ENCODE data around the gene RTP1.

DNA sequence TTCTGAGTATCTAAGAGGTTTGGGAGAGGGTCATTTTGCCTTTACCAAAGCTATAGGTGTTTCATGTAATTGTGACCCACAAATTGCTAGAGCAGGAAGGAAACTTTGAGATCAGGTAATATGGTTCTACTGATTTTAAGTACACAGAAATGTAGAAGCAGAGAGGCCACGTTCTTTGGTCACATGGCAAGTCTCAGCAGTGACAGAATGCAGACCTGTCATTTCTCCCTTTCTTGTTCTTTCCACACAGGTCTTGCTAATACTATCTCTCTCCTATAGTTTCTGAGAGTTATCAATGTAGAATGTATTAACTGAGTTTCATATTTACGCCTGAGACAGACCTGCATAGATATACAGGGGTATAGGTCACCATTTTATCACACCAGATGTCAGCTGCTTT is 10.9 kb upstream of the RTP1 start:
- TF ChIP-seq, protein P1, sequence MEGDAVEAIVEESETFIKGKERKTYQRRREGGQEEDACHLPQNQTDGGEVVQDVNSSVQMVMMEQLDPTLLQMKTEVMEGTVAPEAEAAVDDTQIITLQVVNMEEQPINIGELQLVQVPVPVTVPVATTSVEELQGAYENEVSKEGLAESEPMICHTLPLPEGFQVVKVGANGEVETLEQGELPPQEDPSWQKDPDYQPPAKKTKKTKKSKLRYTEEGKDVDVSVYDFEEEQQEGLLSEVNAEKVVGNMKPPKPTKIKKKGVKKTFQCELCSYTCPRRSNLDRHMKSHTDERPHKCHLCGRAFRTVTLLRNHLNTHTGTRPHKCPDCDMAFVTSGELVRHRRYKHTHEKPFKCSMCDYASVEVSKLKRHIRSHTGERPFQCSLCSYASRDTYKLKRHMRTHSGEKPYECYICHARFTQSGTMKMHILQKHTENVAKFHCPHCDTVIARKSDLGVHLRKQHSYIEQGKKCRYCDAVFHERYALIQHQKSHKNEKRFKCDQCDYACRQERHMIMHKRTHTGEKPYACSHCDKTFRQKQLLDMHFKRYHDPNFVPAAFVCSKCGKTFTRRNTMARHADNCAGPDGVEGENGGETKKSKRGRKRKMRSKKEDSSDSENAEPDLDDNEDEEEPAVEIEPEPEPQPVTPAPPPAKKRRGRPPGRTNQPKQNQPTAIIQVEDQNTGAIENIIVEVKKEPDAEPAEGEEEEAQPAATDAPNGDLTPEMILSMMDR (conservative IDR thresholded peaks at IDR 0.05), result no peak
- TF ChIP-seq EZH2 (IDR thresholded peaks at IDR 0.05; ENCODE audit: low read depth), result no peak
